DND-41 (cell line): ENCODE data around the gene CAMKV.

Source experiments
- ATAC-seq: fragments of 200-7000 bp; cut with Tn5 transposase; 3 replicates; pipeline ENCODE4 v1.9.1; 2021; ENCODE audit warnings: low read depth; ENCODE audit not compliant: insufficient read depth
- DNase-seq: peaks from one replicate; pipeline ENCODE4 v3.0.0-alpha.2; 2020
- H2AFZ ChIP-seq: 2 replicates; pipeline ENCODE4 v1.6.0; 2012; ENCODE audit warnings: low read depth, low read length
- H3K27ac ChIP-seq: 2 replicates; pipeline ENCODE4 v1.5.1; 2012; ENCODE audit warnings: low read length, inconsistent platforms
- H3K27me3 ChIP-seq: fragments of 200-600 bp; sonication (generic); 2 replicates; pipeline ENCODE4 v1.6.0; 2012; ENCODE audit warnings: low read length, mild to moderate bottlenecking, inconsistent platforms; ENCODE audit not compliant: insufficient read depth, poor library complexity
- H3K36me3 ChIP-seq: 2 replicates; pipeline ENCODE4 v1.5.1; 2012; ENCODE audit warnings: low read length, inconsistent platforms; ENCODE audit not compliant: insufficient read depth
- H3K4me1 ChIP-seq: 2 replicates; pipeline ENCODE4 v1.5.1; 2012; ENCODE audit warnings: mild to moderate bottlenecking, low read length; ENCODE audit not compliant: insufficient read depth
- H3K4me2 ChIP-seq: 2 replicates; pipeline ENCODE4 v1.6.0; 2012; ENCODE audit warnings: mild to moderate bottlenecking, moderate library complexity, low read length, inconsistent platforms; ENCODE audit not compliant: insufficient read depth
- H3K4me3 ChIP-seq, 2 experiments: fragments of 200-600 bp in 1 of 2; shearing (Covaris generic) in 1 of 2; 2 replicates each; pipeline ENCODE4 v1.5.1; 2012 to 2016; ENCODE audit warnings: inconsistent platforms in 2 of 2, low read length in 2 of 2, mild to moderate bottlenecking in 2 of 2, low read depth in 1 of 2, moderate library complexity in 1 of 2
- H3K79me2 ChIP-seq: 2 replicates; pipeline ENCODE4 v1.6.0; 2012; ENCODE audit warnings: low read length, inconsistent platforms; ENCODE audit not compliant: insufficient read depth
- H3K9ac ChIP-seq: 2 replicates; pipeline ENCODE4 v1.6.0; 2012; ENCODE audit warnings: low read depth, mild to moderate bottlenecking, inconsistent platforms, low read length, moderate library complexity
- H3K9me3 ChIP-seq: 2 replicates; pipeline ENCODE4 v1.5.1; 2012; ENCODE audit warnings: low read length, moderate library complexity, mild to moderate bottlenecking, inconsistent platforms; ENCODE audit not compliant: insufficient read depth, severe bottlenecking
- H4K20me1 ChIP-seq: 2 replicates; pipeline ENCODE4 v1.6.0; 2012; ENCODE audit warnings: low read length; ENCODE audit not compliant: insufficient read depth
- EZH2 ChIP-seq: IDR thresholded peaks from 3 replicates; pipeline ENCODE4 v1.6.1; 2012; ENCODE audit warnings: borderline replicate concordance, low read depth, mild to moderate bottlenecking, moderate library complexity, low read length, inconsistent platforms; ENCODE audit not compliant: severe bottlenecking
- TF ChIP-seq, protein P1 (sequence below): IDR thresholded peaks from 2 replicates; pipeline ENCODE4 v1.5.1; 2012; ENCODE audit warnings: borderline replicate concordance, low read length, moderate library complexity, mild to moderate bottlenecking; ENCODE audit not compliant: poor library complexity, severe bottlenecking; ENCODE audit errors: extremely low read depth

CAMKV gene

DNA sequence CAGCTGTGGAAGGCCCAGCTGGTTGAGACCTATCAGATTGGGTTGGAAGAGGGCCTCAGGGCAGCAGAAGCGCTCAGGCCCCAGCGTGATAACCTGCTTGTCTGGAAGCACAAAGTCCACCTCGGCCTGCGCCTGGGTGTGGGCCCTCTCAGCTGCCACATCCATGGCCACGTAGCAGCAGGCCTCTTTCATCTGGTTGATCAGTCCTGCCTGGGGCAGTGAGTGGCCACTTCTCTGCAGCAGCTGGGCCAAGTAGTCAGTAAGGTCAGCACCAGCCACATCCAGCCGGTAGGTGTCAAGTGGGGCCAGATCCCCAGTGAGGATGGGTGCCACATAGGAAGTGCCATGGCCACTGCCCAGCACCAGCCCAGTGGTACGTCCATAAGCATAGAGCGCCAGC lies 3.9 kb upstream of the CAMKV start:
- Histone ChIP-seq H3K4me3 (no peak overlapping the region), H3K9ac (no peak overlapping the region), H3K36me3 (no peaks in the 10 kb centered on the region), H2AFZ (no peak overlapping the region), H3K4me1 (peaks cover 7% of the 10 kb centered on the region; the same call in 1 of the 2 replicates), H4K20me1 (no peaks in the 10 kb centered on the region; the same call in 1 of the 2 replicates), H3K4me2 (no peak overlapping the region), H3K9me3 (no peaks in the 10 kb centered on the region), H3K79me2 (no peaks in the 10 kb centered on the region), H3K27ac (no peak overlapping the region), H3K27me3 (peaks cover 23% of the 10 kb centered on the region)
- TF ChIP-seq, protein P1, sequence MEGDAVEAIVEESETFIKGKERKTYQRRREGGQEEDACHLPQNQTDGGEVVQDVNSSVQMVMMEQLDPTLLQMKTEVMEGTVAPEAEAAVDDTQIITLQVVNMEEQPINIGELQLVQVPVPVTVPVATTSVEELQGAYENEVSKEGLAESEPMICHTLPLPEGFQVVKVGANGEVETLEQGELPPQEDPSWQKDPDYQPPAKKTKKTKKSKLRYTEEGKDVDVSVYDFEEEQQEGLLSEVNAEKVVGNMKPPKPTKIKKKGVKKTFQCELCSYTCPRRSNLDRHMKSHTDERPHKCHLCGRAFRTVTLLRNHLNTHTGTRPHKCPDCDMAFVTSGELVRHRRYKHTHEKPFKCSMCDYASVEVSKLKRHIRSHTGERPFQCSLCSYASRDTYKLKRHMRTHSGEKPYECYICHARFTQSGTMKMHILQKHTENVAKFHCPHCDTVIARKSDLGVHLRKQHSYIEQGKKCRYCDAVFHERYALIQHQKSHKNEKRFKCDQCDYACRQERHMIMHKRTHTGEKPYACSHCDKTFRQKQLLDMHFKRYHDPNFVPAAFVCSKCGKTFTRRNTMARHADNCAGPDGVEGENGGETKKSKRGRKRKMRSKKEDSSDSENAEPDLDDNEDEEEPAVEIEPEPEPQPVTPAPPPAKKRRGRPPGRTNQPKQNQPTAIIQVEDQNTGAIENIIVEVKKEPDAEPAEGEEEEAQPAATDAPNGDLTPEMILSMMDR, result no peak
- TF ChIP-seq EZH2, result no peak
- DNase-seq (no peak), ATAC-seq (no peak)

DNA sequence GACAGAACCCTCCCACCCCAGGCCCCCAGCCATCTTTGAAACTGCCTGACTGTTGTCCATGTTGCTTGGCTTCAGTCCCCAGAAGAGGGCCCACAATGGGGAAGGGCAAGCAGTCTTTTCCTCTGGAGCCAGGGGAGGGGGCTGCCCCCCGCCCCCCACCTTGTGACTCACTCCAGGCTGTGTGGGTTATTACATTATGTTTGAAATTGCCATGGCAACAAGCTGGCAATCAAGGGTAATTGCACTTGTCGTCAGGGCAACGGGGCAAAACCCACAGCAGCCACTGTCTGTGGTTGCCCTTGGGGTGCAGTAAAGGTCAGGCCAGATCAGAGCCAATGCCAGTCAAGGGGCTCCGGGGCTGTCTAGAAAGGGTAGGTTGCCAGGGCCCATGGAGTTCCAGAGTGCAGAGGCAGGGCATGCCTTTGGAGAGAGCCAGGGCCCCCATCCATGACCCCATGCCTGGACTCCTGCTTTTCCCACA lies 3.1 kb upstream of the CAMKV start:
- H3K9me3 ChIP-seq, result no peaks in the 10 kb centered on the region
- H3K79me2 ChIP-seq, result no peaks in the 10 kb centered on the region

DNA sequence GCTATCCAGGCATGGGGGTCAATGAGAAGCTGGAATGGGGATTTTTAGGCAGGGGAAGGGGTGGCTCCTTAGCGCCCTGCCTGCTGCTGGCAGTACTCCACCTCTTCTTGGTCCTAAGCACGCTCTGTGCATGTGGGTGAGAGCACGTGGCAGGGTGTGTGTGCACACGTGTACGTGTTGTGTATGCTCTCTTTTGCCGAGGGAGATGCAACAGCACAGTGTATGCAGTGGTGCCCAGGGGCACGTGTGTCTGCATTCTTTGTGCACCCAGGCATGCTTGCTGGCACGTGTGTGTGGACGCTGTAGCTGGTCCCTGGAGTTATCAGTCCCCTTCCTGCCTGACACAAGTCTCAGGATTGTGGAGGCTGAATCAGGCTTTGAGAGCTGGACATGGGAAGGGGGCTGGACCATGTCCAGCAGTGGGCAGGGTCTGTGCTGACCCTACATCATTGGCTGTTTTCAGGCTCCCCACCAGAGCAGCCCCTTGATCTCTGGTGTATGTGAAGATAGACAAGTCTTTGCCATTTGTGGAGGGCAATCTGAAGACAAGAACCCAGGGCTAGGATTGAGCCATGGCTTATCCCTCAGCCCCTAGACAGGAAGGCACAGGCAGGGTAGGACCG lies 1.9 kb upstream of the CAMKV start:
- DNase-seq (no peak), ATAC-seq (no peak)
- no peaks in the 10 kb centered on the region for H3K79me2 ChIP-seq
- H3K4me1 ChIP-seq, result peaks cover 7% of the 10 kb centered on the region; the same call in 1 of the 2 replicates
- H3K4me2 ChIP-seq, result no peak overlapping the region
- H3K9me3 ChIP-seq, result no peaks in the 10 kb centered on the region
- no peak overlapping the region for H3K27ac ChIP-seq
- no peak overlapping the region for H2AFZ ChIP-seq
- H3K9ac ChIP-seq, result no peak overlapping the region
- peaks cover 8% of the 10 kb centered on the region for H4K20me1 ChIP-seq
- TF ChIP-seq, protein P1, result no peak
- TF ChIP-seq EZH2, result no peak
- H3K36me3 ChIP-seq, result no peaks in the 10 kb centered on the region
- peaks cover 23% of the 10 kb centered on the region for H3K27me3 ChIP-seq
- no peak overlapping the region for H3K4me3 ChIP-seq

More for the DNA sequence above, 3.1 kb upstream of the CAMKV start:
- Histone ChIP-seq H3K9ac (no peak overlapping the region), H4K20me1 (peaks cover 8% of the 10 kb centered on the region), H3K4me3 (no peak overlapping the region), H3K27me3 (peaks cover 23% of the 10 kb centered on the region), H3K36me3 (no peaks in the 10 kb centered on the region), H3K4me2 (no peak overlapping the region), H3K27ac (no peak overlapping the region), H3K4me1 (peaks cover 7% of the 10 kb centered on the region; the same call in 1 of the 2 replicates), H2AFZ (no peak overlapping the region)
- DNase-seq, result no peak
- no peak for TF ChIP-seq EZH2
- TF ChIP-seq, protein P1, result no peak
- ATAC-seq, result no peak
